ENCODE data around the gene OSBPL8. TPM values are rescaled to one million over a fixed set of nuclear protein-coding genes. Genes with fewer than 3 reads are reported as not detected.

The OSBPL8 gene
- total and polyA plus RNA-seq, 2 experiments from 2014 or later, result 78.0 to 124 TPM

DNA sequence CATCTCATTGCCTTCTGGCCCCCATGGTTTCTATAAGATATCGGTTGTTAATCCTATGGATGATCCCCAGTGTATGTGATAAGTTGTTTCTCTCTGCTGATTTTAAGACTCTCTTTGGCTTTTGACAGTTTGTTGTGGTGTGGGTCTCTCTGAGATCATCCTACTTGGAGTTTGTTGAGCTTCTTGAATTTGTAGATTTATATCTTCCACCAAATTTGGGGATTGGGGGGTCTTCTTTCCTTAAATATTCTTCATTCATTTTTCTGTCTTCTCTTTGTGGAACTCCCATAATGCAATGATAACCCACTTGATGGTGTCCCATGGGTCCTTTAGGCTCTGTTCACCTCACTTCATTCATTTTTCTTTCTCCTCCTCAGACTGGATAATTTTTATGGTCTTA, 191.3 kb downstream of the OSBPL8 start:
- DNase-seq (ENCODE audit: low spot score), result no peak
- Mint-ChIP-seq H3K27me3 (ENCODE audit: insufficient read depth, low read depth, poor library complexity) (peaks cover 4% of the 10 kb centered on the region), H3K9me3 (peaks cover 3% of the 10 kb centered on the region; the same call in 1 of the 3 replicates), H3K36me3 (ENCODE audit: low read depth) (peaks cover 40% of the 10 kb centered on the region), H3K4me1 (no peaks in the 10 kb centered on the region), H3K27ac (no peak overlapping the region), H3K4me3 (no peak overlapping the region)
- no peaks in the 10 kb centered on the region for H3K27me3 ChIP-seq (ENCODE audit: insufficient read depth)
- no peaks in the 10 kb centered on the region for H3F3A ChIP-seq (replicated peaks; ENCODE audit: low read depth)
- H3K4me3 ChIP-seq, result no peak overlapping the region
- no peak overlapping the region for H3K4me2 ChIP-seq
- no peak overlapping the region for H3K27ac ChIP-seq (ENCODE audit: low read depth)
- H3K9me2 ChIP-seq (ENCODE audit: insufficient read depth), result no peaks in the 10 kb centered on the region
- no peaks in the 10 kb centered on the region for H3K4me1 ChIP-seq (ENCODE audit: insufficient read depth)
- 0 out of 2 replicates have a peak, but pooled peaks cover 3% of the 10 kb centered on the region for H3K79me2 ChIP-seq (replicated peaks; ENCODE audit: insufficient read depth)
- peaks cover 16% of the 10 kb centered on the region; the same call in 1 of the 2 replicates for H3K36me3 ChIP-seq (ENCODE audit: insufficient read depth)
- no peak for TF ChIP-seq NANOG (IDR thresholded peaks at IDR 0.05; ENCODE audit: borderline replicate concordance)
- TF ChIP-seq REST (IDR thresholded peaks at IDR 0.05; ENCODE audit: unreplicated experiment), result no peak
- TF ChIP-seq ZNF462 (CRISPR knock-in tag; IDR thresholded peaks at IDR 0.05), result no peak
- no peak for TF ChIP-seq JUNB (IDR thresholded peaks at IDR 0.05; ENCODE audit: unreplicated experiment)
- no peak for TF ChIP-seq EZH2 (IDR thresholded peaks at IDR 0.05; ENCODE audit: low read depth, unreplicated experiment)
- TF ChIP-seq ZNF114 (CRISPR knock-in tag; IDR thresholded peaks at IDR 0.05), result no peak
- TF ChIP-seq STAT1 (IDR thresholded peaks at IDR 0.05; ENCODE audit: unreplicated experiment), result no peak
- no peak for TF ChIP-seq CREB1 (CRISPR knock-in tag; IDR thresholded peaks at IDR 0.05; ENCODE audit: low read depth)
- TF ChIP-seq EZH2phosphoT487 (IDR thresholded peaks at IDR 0.05; ENCODE audit: unreplicated experiment), result no peak
- TF ChIP-seq POLR2AphosphoS5 (IDR thresholded peaks at IDR 0.05; ENCODE audit: low read depth), result no peak
- no peak for TF ChIP-seq ZNF331 (CRISPR knock-in tag; IDR thresholded peaks at IDR 0.05; ENCODE audit: low read depth)
- TF ChIP-seq ETS1 (IDR thresholded peaks at IDR 0.05), result no peak
- no peak for TF ChIP-seq CTCF (conservative IDR thresholded peaks at IDR 0.05; ENCODE audit: low read depth in 2 of 2)
- no peak overlapping the region for H2AFZ ChIP-seq
- no peak for ATAC-seq
- H4K20me1 ChIP-seq (replicated peaks; ENCODE audit: insufficient read depth), result no peaks in the 10 kb centered on the region

Measured in GM23338 (cell line).